K562 (cell line): ENCODE data around the gene SLC25A2. TPM values are rescaled to one million over a fixed set of nuclear protein-coding genes. Genes with fewer than 3 reads are reported as not detected.
"Not testable (repeated sequence)": the region's sequence is repeated elsewhere in the genome, so short reads cannot be mapped to it uniquely, and the experiment has no call there.

Experiments used
- ATAC-seq: fragments of 200-7000 bp; cut with Tn5 transposase; 3 replicates; pipeline ENCODE4 v1.9.1; 2020; ENCODE audit warnings: moderate library complexity
- BruUV-seq: library from RNA; stranded (reverse); fragments of 400-500 nt; replicated peaks from 2 replicates; lab custom pipeline; 2021; lab: Mats Ljungman, UMichigan
- CTCF ChIA-PET: fragments of 300-600 bp; formaldehyde crosslinking; extraction: SDS; loops from one replicate; lab custom pipeline; 2021; ENCODE audit warnings: low intra/inter-chr PET ratio; lab: Yijun Ruan, JAX
- POLR2A ChIA-PET: fragments of 300-600, 350-650 bp; sonication (Branson Sonifier 250); formaldehyde crosslinking; extraction: SDS; loops from one replicate; lab custom pipeline; 2021; ENCODE audit warnings: antibody characterized with exemption, inconsistent platforms; lab: Yijun Ruan, JAX
- DNase-seq, 4 experiments: peaks; one replicate each; pipeline versions ENCODE4 v3.0.0 to v3.0.0-alpha.2; 2011 to 2018; ENCODE audit warnings: low spot score in 3 of 4, mixed read lengths in 3 of 4; ENCODE audit errors: extremely low read depth in 1 of 4
- FAIRE-seq: peaks from 2 replicates; lab custom pipeline; 2011; peaks lifted over from hg19 to GRCh38; lab: Jason Lieb, UNC
- H2AFZ ChIP-seq: 2 replicates; pipeline ENCODE4 v1.6.0; 2011; ENCODE audit warnings: low read depth, low read length, control low read depth, inconsistent platforms
- H3K27ac ChIP-seq: fragments of 200-600 bp; 3 replicates; pipeline ENCODE4 v1.8.0; 2011; ENCODE audit warnings: low read depth, mild to moderate bottlenecking, control low read depth, inconsistent platforms, low read length, moderate library complexity, mixed read lengths; ENCODE audit errors: extremely low read depth
- H3K27me3 ChIP-seq, 2 experiments: fragments of 300-600 bp in 1 of 2; 2 replicates in 1 of 2; 3 replicates in 1 of 2; pipeline versions ENCODE4 v1.6.0 to v1.8.0; 2011; ENCODE audit warnings: inconsistent platforms in 2 of 2, low read length in 2 of 2, mild to moderate bottlenecking in 1 of 2, mixed read lengths in 1 of 2, moderate library complexity in 1 of 2; ENCODE audit not compliant: control insufficient read depth in 2 of 2, insufficient read depth in 2 of 2
- H3K36me3 ChIP-seq: fragments of 300-600 bp; 3 replicates; pipeline ENCODE4 v1.8.0; 2011; ENCODE audit warnings: mild to moderate bottlenecking, low read length, inconsistent platforms; ENCODE audit not compliant: control insufficient read depth, insufficient read depth
- H3K4me1 ChIP-seq, 2 experiments: fragments of 200-600 bp in 1 of 2; replicated peaks in 1 of 2; 2 replicates in 1 of 2; 3 replicates in 1 of 2; pipeline versions ENCODE4 v1.5.1 to v1.8.0; 2011; ENCODE audit warnings: inconsistent platforms in 2 of 2, low read length in 2 of 2, mild to moderate bottlenecking in 1 of 2, mixed read lengths in 1 of 2, moderate library complexity in 1 of 2; ENCODE audit not compliant: control insufficient read depth in 2 of 2, insufficient read depth in 2 of 2
- H3K4me2 ChIP-seq: 2 replicates; pipeline ENCODE4 v1.6.1; 2011; ENCODE audit warnings: low read length, control low read depth, inconsistent platforms, mixed read lengths; ENCODE audit not compliant: insufficient read depth
- H3K4me3 ChIP-seq: fragments of 200-600 bp; sonication (generic), shearing (Covaris generic); 2 replicates; pipeline ENCODE4 v1.5.1; 2016; ENCODE audit warnings: control low read depth, inconsistent platforms
- H3K79me2 ChIP-seq: fragments of 200-600 bp; 3 replicates; pipeline ENCODE4 v1.8.0; 2011; ENCODE audit warnings: low read length, inconsistent platforms; ENCODE audit not compliant: control insufficient read depth, insufficient read depth
- H3K9ac ChIP-seq, 2 experiments: 2 replicates each; pipeline versions ENCODE4 v1.6.0 to v1.6.1; 2011; ENCODE audit warnings: low read depth in 2 of 2, low read length in 2 of 2, control low read depth in 1 of 2, inconsistent platforms in 1 of 2, mild to moderate bottlenecking in 1 of 2, mixed read lengths in 1 of 2; ENCODE audit not compliant: insufficient read depth in 1 of 2
- H3K9me1 ChIP-seq: one replicate; pipeline ENCODE4 v1.6.0; 2011; ENCODE audit warnings: inconsistent platforms, mild to moderate bottlenecking, low read length, moderate library complexity; ENCODE audit not compliant: control insufficient read depth, insufficient read depth
- H3K9me3 ChIP-seq: replicated peaks from 2 replicates; pipeline ENCODE4 v1.5.1; 2011; ENCODE audit warnings: low read depth, low read length, inconsistent platforms; ENCODE audit not compliant: control insufficient read depth, insufficient read depth
- H4K20me1 ChIP-seq: replicated peaks from 2 replicates; pipeline ENCODE4 v1.6.1; 2011; ENCODE audit warnings: low read length, inconsistent platforms, mixed read lengths; ENCODE audit not compliant: control insufficient read depth, insufficient read depth
- CHD1 ChIP-seq: fragments of 200-600 bp; sonication (generic); IDR thresholded peaks from one replicate; pipeline ENCODE4 v1.6.1; 2012; ENCODE audit warnings: mild to moderate bottlenecking, moderate library complexity, low read length, inconsistent platforms
- KLF6 ChIP-seq: fragments of 250-450 bp; sonication (Bioruptor Pico); IDR thresholded peaks from 2 replicates; pipeline ENCODE4 v1.4.0; 2020; ENCODE audit warnings: mild to moderate bottlenecking, moderate library complexity, borderline replicate concordance
- LARP7 ChIP-seq: fragments of 450-650 bp; IDR thresholded peaks from 2 replicates; pipeline ENCODE4 v1.6.1; 2016
- MAFG ChIP-seq: fragments of 450-650 bp; conservative IDR thresholded peaks from 2 replicates; pipeline ENCODE4 v1.6.1; 2016; ENCODE audit warnings: missing genetic modification characterization, missing compliant biosample characterization
- SOX6 ChIP-seq: fragments of 450-650 bp; IDR thresholded peaks from 2 replicates; pipeline ENCODE4 v1.6.1; 2014; ENCODE audit warnings: mild to moderate bottlenecking
- ZFP91 ChIP-seq: sonication (generic); formaldehyde crosslinking; IDR thresholded peaks from 2 replicates; pipeline ENCODE4 v1.8.0; 2022; ENCODE audit warnings: mild to moderate bottlenecking, missing genetic modification reagents
- ZNF511 ChIP-seq: sonication (generic); formaldehyde crosslinking; IDR thresholded peaks from 2 replicates; pipeline ENCODE4 v1.8.0; 2022; ENCODE audit warnings: mild to moderate bottlenecking, missing genetic modification reagents
- ZNF76 ChIP-seq: fragments of 250-450 bp; sonication (Bioruptor Pico); IDR thresholded peaks from 2 replicates; pipeline ENCODE4 v1.4.0; 2020; ENCODE audit warnings: mild to moderate bottlenecking, moderate library complexity, borderline replicate concordance
- WGBS: fragments of 100-300 bp; shearing (Covaris generic); methylation state at CpG from one replicate; pipeline ENCODE4 v1.1.6; 2016; ENCODE audit warnings: low coverage, mixed read lengths; ENCODE audit not compliant: insufficient coverage; ENCODE audit errors: missing lambda C conversion rate; 5-methylcytosine and 5-hydroxymethylcytosine counted together
- in situ Hi-C: fragments of 300-500 bp; cut with MboI; formaldehyde crosslinking; loops from 4 replicates; pipeline ENCODE4 v1.15.0; 2018; ENCODE audit warnings: inconsistent platforms, mixed read lengths
- intact Hi-C: fragments of 100-400 bp; cut with micrococcal nuclease; formaldehyde crosslinking; loops from 2 replicates; pipeline ENCODE4 v1.14.2; 2022
- polyA plus RNA-seq, 8 experiments: library from polyadenylated mRNA; depleted of rRNA in 4 of 8; stranded (reverse) in 5 of 8; unstranded in 3 of 8; fragments of >200 nt; fragmentation: Nextera tagmentation in 2 of 8; fragmentation: Illumina TruSeq in 1 of 8; extraction: Ambion mirVana in 2 of 8; extraction: Trizol in 1 of 8; gene quantifications; 2 replicates each; pipeline versions ENCODE4 v1.2.1 to v1.2.3, GENCODE V29; 2011 to 2014; ENCODE audit warnings: inconsistent platforms in 1 of 8, missing spikeins in 1 of 8
- total RNA-seq, 7 experiments: library from RNA; depleted of rRNA in 6 of 7; stranded (reverse); fragments of >200 nt in 6 of 7; fragmentation: Illumina TruSeq in 2 of 7; extraction: Trizol in 2 of 7; gene quantifications; 2 replicates each; pipeline versions ENCODE4 v1.2.1 to v1.2.3, GENCODE V29; 2011 to 2021; ENCODE audit warnings: low replicate concordance in 1 of 7

The SLC25A2 gene
- total and polyA plus RNA-seq, 9 of the 15 experiments (the other 6 are each of a cell fraction or from before 2014, with no cell fraction given) = 0.09 to 0.11 (median 0.11) TPM; not detected in 6

GRCh38 chr5:141342773-141343172, 38.9 kb upstream of the SLC25A2 start:
- POLR2A ChIA-PET = no interaction called here

GRCh38 chr5:141340781-141341354, 37.0 kb upstream of the SLC25A2 start:
- CTCF ChIA-PET = interaction anchor here (0.9 kb wide), 1 partner anchor 223 kb away, joined by 4 read pairs; no protein-coding TSS in a partner anchor
- H3K4me2 ChIP-seq, H3K27ac ChIP-seq, H3K4me1 ChIP-seq, H4K20me1 ChIP-seq, BruUV-seq, H3K9ac ChIP-seq, FAIRE-seq, H3K9me1 ChIP-seq, H3K4me3 ChIP-seq, H3K36me3 ChIP-seq, ATAC-seq, H2AFZ ChIP-seq, H3K79me2 ChIP-seq, DNase-seq, H3K9me3 ChIP-seq, in situ Hi-C loops, POLR2A ChIA-PET: not testable (repeated sequence)
- intact Hi-C loops = loop anchor here (5.0 kb wide), 1 partner anchor 171 kb away; no protein-coding TSS in a partner anchor
- peaks cover 10 to 26% of the 10 kb centered on the region in 2 experiments; a peak in 4 of 5 replicates for H3K27me3 ChIP-seq
- 15% methylated on average over 29 of the region's 45 CpGs for WGBS

More at GRCh38 chr5:141342773-141343172, 38.9 kb upstream of the SLC25A2 start:
- no peaks in the 10 kb centered on the region for H3K9me3 ChIP-seq
- no peaks in the 10 kb centered on the region for H3K79me2 ChIP-seq
- CTCF ChIA-PET = no interaction called here
- H3K27ac ChIP-seq = no peak overlapping the region
- no peak overlapping the region for H3K4me3 ChIP-seq
- intact Hi-C loops = loop anchor here (5.0 kb wide), 1 partner anchor 170 kb away; no protein-coding TSS in a partner anchor
- BruUV-seq = no TSS peak
- H3K4me2 ChIP-seq = no peak overlapping the region
- ATAC-seq (no peak), FAIRE-seq (no peak), DNase-seq (no peak)
- TF ChIP-seq CHD1 (no peak), ZNF511 (no peak), MAFG (tag) (no peak), SOX6 (no peak), ZFP91 (CRISPR knock-in tag) (no peak), KLF6 (CRISPR knock-in tag) (no peak), ZNF76 (no peak), LARP7 (no peak)
- WGBS = 0% methylated on average over 1 of the region's 1 CpG
- H3K9me1 ChIP-seq = no peaks in the 10 kb centered on the region
- H3K36me3 ChIP-seq = no peaks in the 10 kb centered on the region
- H3K27me3 ChIP-seq = peaks cover 10 to 26% of the 10 kb centered on the region in 2 experiments; a peak in 4 of 5 replicates
- no peak overlapping the region for H3K9ac ChIP-seq
- H3K4me1 ChIP-seq = peaks cover 0 to 9% of the 10 kb centered on the region in 2 experiments; a peak in 3 of 5 replicates
- H4K20me1 ChIP-seq = no peaks in the 10 kb centered on the region
- no peak overlapping the region for H2AFZ ChIP-seq
- in situ Hi-C loops = no loop called here
